Measurements from ENCODE around the gene PHF20.
"Not testable (repeated sequence)": the region's sequence is repeated elsewhere in the genome, so short reads cannot be mapped to it uniquely, and the experiment has no call there.

PHF20 gene

GRCh38 chr20:35750611-35751010, 21.2 kb upstream of the PHF20 start:
- H3K4me3 ChIP-seq (replicated peaks; ENCODE audit: low read depth, low read length): no peak overlapping the region
- no peak for TF ChIP-seq CTCF (IDR thresholded peaks at IDR 0.05; ENCODE audit: insufficient read depth, low read length, poor library complexity, severe bottlenecking)
- H3K36me3 ChIP-seq (ENCODE audit: control insufficient read depth, insufficient read depth, low read length): no peaks in the 10 kb centered on the region
- H3K27me3 ChIP-seq (replicated peaks; ENCODE audit: control insufficient read depth, insufficient read depth, low read length): no peaks in the 10 kb centered on the region
- no peak for DNase-seq (ENCODE audit: extremely low read depth, insufficient read length)

GRCh38 chr20:35756404-35756803, 15.4 kb upstream of the PHF20 start:
- Histone ChIP-seq H3K36me3 (ENCODE audit: control insufficient read depth, insufficient read depth, low read length) (no peaks in the 10 kb centered on the region), H3K4me3 (replicated peaks; ENCODE audit: low read depth, low read length) (no peak overlapping the region), H3K27me3 (replicated peaks; ENCODE audit: control insufficient read depth, insufficient read depth, low read length) (no peaks in the 10 kb centered on the region)
- no peak for DNase-seq (ENCODE audit: extremely low read depth, insufficient read length)
- no peak for TF ChIP-seq CTCF (IDR thresholded peaks at IDR 0.05; ENCODE audit: insufficient read depth, low read length, poor library complexity, severe bottlenecking)

GRCh38 chr20:35757098-35757705, 14.6 kb upstream of the PHF20 start:
- TF ChIP-seq CTCF (IDR thresholded peaks at IDR 0.05; ENCODE audit: insufficient read depth, low read length, poor library complexity, severe bottlenecking): no peak
- no peak for DNase-seq (ENCODE audit: extremely low read depth, insufficient read length)
- no peak overlapping the region for H3K4me3 ChIP-seq (replicated peaks; ENCODE audit: low read depth, low read length)
- no peaks in the 10 kb centered on the region for H3K27me3 ChIP-seq (replicated peaks; ENCODE audit: control insufficient read depth, insufficient read depth, low read length)
- H3K36me3 ChIP-seq (ENCODE audit: control insufficient read depth, insufficient read depth, low read length): no peaks in the 10 kb centered on the region

- H3K4me3 ChIP-seq (replicated peaks; ENCODE audit: low read depth, low read length); H3K27me3 ChIP-seq (replicated peaks; ENCODE audit: control insufficient read depth, insufficient read depth, low read length); DNase-seq (ENCODE audit: extremely low read depth, insufficient read length); H3K36me3 ChIP-seq (ENCODE audit: control insufficient read depth, insufficient read depth, low read length): not testable (repeated sequence)
These were observed 10.3 kb upstream of the PHF20 start for GRCh38 chr20:35761548-35761947.

- no peaks in the 10 kb centered on the region for H3K36me3 ChIP-seq (ENCODE audit: control insufficient read depth, insufficient read depth, low read length)
- H3K27me3 ChIP-seq (replicated peaks; ENCODE audit: control insufficient read depth, insufficient read depth, low read length): no peaks in the 10 kb centered on the region
- no peak for TF ChIP-seq CTCF (IDR thresholded peaks at IDR 0.05; ENCODE audit: insufficient read depth, low read length, poor library complexity, severe bottlenecking)
- no peak overlapping the region for H3K4me3 ChIP-seq (replicated peaks; ENCODE audit: low read depth, low read length)
- no peak for DNase-seq (ENCODE audit: extremely low read depth, insufficient read length)
These were observed 9.4 kb upstream of the PHF20 start for GRCh38 chr20:35762461-35762860.

GRCh38 chr20:35764936-35765335, 6.9 kb upstream of the PHF20 start:
- not testable (repeated sequence) for H3K27me3 ChIP-seq (replicated peaks; ENCODE audit: control insufficient read depth, insufficient read depth, low read length); DNase-seq (ENCODE audit: extremely low read depth, insufficient read length); H3K36me3 ChIP-seq (ENCODE audit: control insufficient read depth, insufficient read depth, low read length); H3K4me3 ChIP-seq (replicated peaks; ENCODE audit: low read depth, low read length)

GRCh38 chr20:35766843-35767242, 5.0 kb upstream of the PHF20 start:
- no peak for TF ChIP-seq CTCF (IDR thresholded peaks at IDR 0.05; ENCODE audit: insufficient read depth, low read length, poor library complexity, severe bottlenecking)
- H3K4me3 ChIP-seq (replicated peaks; ENCODE audit: low read depth, low read length): no peak overlapping the region
- no peaks in the 10 kb centered on the region for H3K36me3 ChIP-seq (ENCODE audit: control insufficient read depth, insufficient read depth, low read length)
- no peak for DNase-seq (ENCODE audit: extremely low read depth, insufficient read length)
- H3K27me3 ChIP-seq (replicated peaks; ENCODE audit: control insufficient read depth, insufficient read depth, low read length): no peaks in the 10 kb centered on the region
